Skeletal muscle tissue (tissue), 4 donors: Measurements from ENCODE around the gene HTRA1. TPM values are rescaled to one million over a fixed set of nuclear protein-coding genes. Genes with fewer than 3 reads are reported as not detected.

Experiments used
- H3K27ac ChIP-seq: one replicate; pipeline ENCODE4 v1.7.0; 2013; ENCODE audit warnings: mild to moderate bottlenecking, low read depth, low read length, inconsistent platforms
- H3K27me3 ChIP-seq, 3 donors: one replicate each; pipeline ENCODE4 v1.7.0; 2013; ENCODE audit warnings: low read length in 3 of 3; ENCODE audit not compliant: control insufficient read depth in 3 of 3, insufficient read depth in 3 of 3
- H3K36me3 ChIP-seq, 3 donors: one replicate each; pipeline ENCODE4 v1.7.0; 2013; ENCODE audit warnings: low read length in 3 of 3; ENCODE audit not compliant: control insufficient read depth in 3 of 3, insufficient read depth in 3 of 3
- H3K4me1 ChIP-seq, 3 donors: one replicate each; pipeline ENCODE4 v1.7.0; 2013; ENCODE audit warnings: low read length in 3 of 3, mild to moderate bottlenecking in 3 of 3; ENCODE audit not compliant: control insufficient read depth in 3 of 3, insufficient read depth in 3 of 3
- H3K4me3 ChIP-seq, 3 donors: one replicate each; pipeline ENCODE4 v1.7.0; 2013; ENCODE audit warnings: low read length in 3 of 3
- H3K9ac ChIP-seq, 3 donors: one replicate each; pipeline ENCODE4 v1.7.0; 2013; ENCODE audit warnings: low read length in 3 of 3, mild to moderate bottlenecking in 3 of 3, moderate library complexity in 2 of 3, low read depth in 1 of 3
- H3K9me3 ChIP-seq, 3 donors: one replicate each; pipeline ENCODE4 v1.7.0; 2013; ENCODE audit warnings: low read length in 3 of 3; ENCODE audit not compliant: control insufficient read depth in 3 of 3
- total RNA-seq: library from RNA; depleted of rRNA; stranded (reverse); fragments of >200 nt; gene quantifications from one replicate; pipeline ENCODE4 v1.2.3, GENCODE V29; 2014
- donor health status: Osteomylitis.

Gene HTRA1
- total RNA-seq, 1 donor from 2014 or later = 69.9 TPM

DNA sequence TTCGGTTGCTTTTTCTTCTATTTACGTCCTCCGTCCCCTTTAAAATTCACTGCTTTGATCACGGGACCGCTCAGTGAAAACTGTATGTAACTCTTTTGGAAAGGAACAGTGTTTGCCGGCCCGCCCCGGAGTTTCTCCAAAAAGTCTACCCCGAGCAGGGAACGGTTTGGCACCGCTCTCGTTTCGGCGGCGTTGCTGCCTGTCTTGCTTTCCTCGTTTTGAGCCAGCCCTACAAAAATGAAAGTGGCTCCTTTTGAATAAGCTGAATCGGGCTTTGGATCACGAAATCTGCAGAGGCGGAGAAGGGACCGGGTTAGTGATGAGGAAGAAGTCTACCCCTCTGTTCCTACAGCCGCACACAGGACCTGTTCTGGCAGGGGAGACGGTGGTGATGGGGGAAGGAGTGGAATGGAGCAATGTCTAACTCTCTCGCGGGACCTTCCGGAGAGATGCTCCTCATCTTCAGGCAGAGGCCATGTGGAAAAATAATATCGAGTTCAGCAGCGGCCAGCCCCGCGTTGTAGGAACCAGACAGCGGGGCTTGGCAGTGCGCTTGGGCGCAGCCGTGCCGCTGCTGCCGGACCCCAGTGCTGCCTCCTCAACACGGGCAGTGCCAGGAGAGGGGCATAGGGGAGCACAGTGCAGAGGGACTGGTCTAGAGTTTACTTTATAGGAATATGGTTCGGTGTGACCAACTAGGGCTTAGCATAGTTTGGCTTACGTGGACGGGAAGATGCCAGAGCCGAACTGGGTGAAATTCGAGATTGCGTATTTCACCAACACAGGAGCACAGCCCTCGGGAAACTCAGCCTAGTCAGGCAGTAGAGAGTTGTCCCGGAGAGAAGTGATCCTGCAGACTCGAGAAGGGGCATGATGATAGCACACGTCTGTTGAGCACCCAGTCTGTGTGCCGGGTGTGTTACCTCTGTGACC is 1.4 kb downstream of the HTRA1 start:
- peaks cover under 1 to 6% (median 4%) of the 10 kb centered on the region in 3 donors for H3K27me3 ChIP-seq
- H3K36me3 ChIP-seq = peaks cover 0 to 2% (median 0%) of the 10 kb centered on the region in 3 donors
- peaks cover 32 to 44% (median 41%) of the 10 kb centered on the region in 3 donors for H3K4me1 ChIP-seq
- H3K27ac ChIP-seq = peak overlapping the region; percentile 60
- no peaks in the 10 kb centered on the region for H3K9me3 ChIP-seq
- H3K4me3 ChIP-seq = peak overlapping the region; percentile 76 to 82 (median 82)
- H3K9ac ChIP-seq = peak overlapping the region; percentile 57 to 79 (median 67)

- no peaks in the 10 kb centered on the region for H3K9me3 ChIP-seq
- peaks cover 0 to 4% (median 2%) of the 10 kb centered on the region in 3 donors for H3K27me3 ChIP-seq
- no peak overlapping the region for H3K27ac ChIP-seq
- H3K4me3 ChIP-seq = peak overlapping the region; percentile 76 to 82 (median 82)
- peak overlapping the region in 2 of 3 donors; percentile 67 to 79 for H3K9ac ChIP-seq
- H3K36me3 ChIP-seq = peaks cover 0 to 2% (median 0%) of the 10 kb centered on the region in 3 donors
- peaks cover 35 to 53% (median 48%) of the 10 kb centered on the region in 3 donors for H3K4me1 ChIP-seq
These were observed 2.3 kb downstream of the HTRA1 start for GRCh38 chr10:122463466-122464249.

DNA sequence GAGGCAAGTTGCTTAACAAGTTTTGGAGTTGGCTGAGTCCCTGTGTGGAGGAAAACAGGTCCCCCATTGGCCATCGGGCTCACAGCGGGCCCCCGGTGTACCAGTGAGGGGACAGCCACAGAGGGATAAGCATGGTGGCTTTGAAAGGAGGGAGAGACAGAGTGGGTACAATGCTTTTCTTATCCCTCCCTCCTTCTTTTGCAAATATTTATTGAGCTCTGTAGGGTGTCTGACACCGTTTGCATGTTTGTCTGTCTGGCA is 2.8 kb downstream of the HTRA1 start:
- Histone ChIP-seq H3K27me3 (peaks cover 0 to under 1% (median 0%) of the 10 kb centered on the region in 3 donors), H3K36me3 (peaks cover 0 to 2% (median 0%) of the 10 kb centered on the region in 3 donors), H3K9me3 (no peaks in the 10 kb centered on the region), H3K9ac (no peak overlapping the region), H3K4me1 (peaks cover 40 to 54% (median 52%) of the 10 kb centered on the region in 3 donors), H3K4me3 (peak overlapping the region in 1 of 3 donors; percentile 2), H3K27ac (no peak overlapping the region)

DNA sequence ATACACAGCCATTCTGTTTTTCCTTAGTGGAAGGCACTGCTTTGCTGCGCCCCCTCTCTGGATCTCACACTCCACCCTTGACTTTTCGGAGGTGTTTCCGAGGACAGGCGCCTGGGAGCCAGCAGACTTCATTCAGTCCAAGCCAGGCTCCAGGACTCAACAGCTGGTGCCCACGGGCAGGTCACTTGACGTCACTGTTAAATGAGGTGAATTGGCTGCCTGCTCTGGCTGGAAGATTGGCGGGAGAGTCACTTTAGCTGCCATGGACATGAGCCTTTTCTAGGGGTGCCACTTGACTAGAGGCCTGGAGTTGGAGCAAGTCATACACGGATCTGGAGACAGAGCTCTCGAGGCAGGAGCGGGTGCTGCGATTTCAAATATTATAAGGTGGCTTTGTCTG is 3.2 kb downstream of the HTRA1 start:
- H3K9me3 ChIP-seq = no peaks in the 10 kb centered on the region
- peaks cover 0 to 2% (median 0%) of the 10 kb centered on the region in 3 donors for H3K36me3 ChIP-seq
- peak overlapping the region in 1 of 3 donors; percentile 2 for H3K4me3 ChIP-seq
- H3K27me3 ChIP-seq = no peaks in the 10 kb centered on the region
- H3K9ac ChIP-seq = no peak overlapping the region
- no peak overlapping the region for H3K27ac ChIP-seq
- peaks cover 44 to 58% (median 56%) of the 10 kb centered on the region in 3 donors for H3K4me1 ChIP-seq

GRCh38 chr10:122465401-122466040 is 4.2 kb downstream of the HTRA1 start:
- no peaks in the 10 kb centered on the region for H3K27me3 ChIP-seq
- H3K9me3 ChIP-seq = no peaks in the 10 kb centered on the region
- H3K4me1 ChIP-seq = peaks cover 42 to 55% (median 55%) of the 10 kb centered on the region in 3 donors
- no peak overlapping the region for H3K4me3 ChIP-seq
- peaks cover 0 to 2% (median 0%) of the 10 kb centered on the region in 3 donors for H3K36me3 ChIP-seq
- H3K9ac ChIP-seq = no peak overlapping the region
- no peak overlapping the region for H3K27ac ChIP-seq

DNA sequence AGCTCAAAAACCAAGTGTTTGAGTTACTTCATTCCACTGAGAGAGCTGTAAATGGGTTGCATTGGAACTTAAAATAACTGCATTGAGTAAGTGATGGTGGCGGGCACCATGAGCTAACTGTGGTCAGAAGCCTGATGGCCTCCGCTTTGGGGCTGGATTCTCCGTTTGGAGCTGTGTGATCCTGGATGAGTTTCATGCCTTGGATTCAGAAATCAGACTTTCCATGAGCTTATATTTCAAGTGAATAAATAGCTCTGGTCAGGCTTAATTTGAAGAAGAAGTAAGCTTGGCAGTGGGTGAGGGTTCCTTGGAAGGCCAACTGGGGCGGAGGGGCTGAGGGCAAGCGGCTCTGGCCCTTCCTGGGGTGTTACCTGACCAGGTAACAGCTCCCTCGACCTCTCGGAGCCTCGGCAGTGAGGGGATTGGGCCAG is 5.6 kb downstream of the HTRA1 start:
- peaks cover 0 to 4% (median 0%) of the 10 kb centered on the region in 3 donors for H3K27me3 ChIP-seq
- peaks cover 0 to 2% (median 0%) of the 10 kb centered on the region in 3 donors for H3K36me3 ChIP-seq
- no peak overlapping the region for H3K4me3 ChIP-seq
- no peak overlapping the region for H3K27ac ChIP-seq
- peaks cover 39 to 49% (median 47%) of the 10 kb centered on the region in 3 donors for H3K4me1 ChIP-seq
- no peaks in the 10 kb centered on the region for H3K9me3 ChIP-seq
- H3K9ac ChIP-seq = no peak overlapping the region

DNA sequence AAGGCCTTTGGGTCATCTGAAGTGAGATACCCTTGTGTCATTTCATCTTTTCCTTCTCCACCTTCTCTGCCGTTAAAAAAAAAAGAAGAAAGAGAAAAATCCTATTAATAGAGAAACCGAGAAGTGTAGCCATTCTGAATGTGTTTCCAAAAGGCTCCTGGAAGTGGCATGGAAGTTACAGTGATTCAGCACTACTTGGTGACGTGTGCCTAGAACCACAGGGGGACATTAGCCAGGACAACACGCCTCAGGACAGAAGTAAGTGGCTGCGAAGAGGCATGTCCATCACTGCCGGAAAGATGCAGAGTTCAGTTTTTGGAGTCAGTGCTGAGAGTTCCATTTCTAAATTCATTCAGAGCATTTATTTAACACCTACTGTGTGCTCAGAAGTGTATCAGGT is 6.3 kb downstream of the HTRA1 start:
- Histone ChIP-seq H3K27me3 (peaks cover 0 to 4% (median 0%) of the 10 kb centered on the region in 3 donors), H3K4me3 (no peak overlapping the region), H3K36me3 (peaks cover 0 to 2% (median 0%) of the 10 kb centered on the region in 3 donors), H3K4me1 (peaks cover 33 to 42% (median 42%) of the 10 kb centered on the region in 3 donors), H3K9ac (no peak overlapping the region), H3K9me3 (no peaks in the 10 kb centered on the region), H3K27ac (no peak overlapping the region)

GRCh38 chr10:122468307-122468925 is 7.1 kb downstream of the HTRA1 start:
- H3K27ac ChIP-seq = peak overlapping the region; percentile 63
- peaks cover 26 to 35% (median 35%) of the 10 kb centered on the region in 3 donors for H3K4me1 ChIP-seq
- H3K9ac ChIP-seq = no peak overlapping the region
- H3K36me3 ChIP-seq = peaks cover 0 to 2% (median 0%) of the 10 kb centered on the region in 3 donors
- no peaks in the 10 kb centered on the region for H3K9me3 ChIP-seq
- H3K4me3 ChIP-seq = no peak overlapping the region
- H3K27me3 ChIP-seq = peaks cover 0 to 4% (median 0%) of the 10 kb centered on the region in 3 donors
